ENCODE measurements around the gene SWSAP1. TPM values are rescaled to one million over a fixed set of nuclear protein-coding genes. Genes with fewer than 3 reads are reported as not detected.

SWSAP1 gene
- total and polyA plus RNA-seq, 2 donors (not counting 1 experiment from before 2014, with no cell fraction given), result 0.50 to 1.2 TPM

- TF ChIP-seq CTCF (conservative IDR thresholded peaks at IDR 0.05 in 1 of 2, IDR thresholded peaks at IDR 0.05 in 1 of 2; ENCODE audit: low read depth in 1 of 2, low read length in 2 of 2) (no peak), EZH2 (IDR thresholded peaks at IDR 0.05; ENCODE audit: low read length, missing control alignments) (no peak)
- no peak overlapping the region for H2AFZ ChIP-seq (ENCODE audit: low read length)
- H3K9ac ChIP-seq (ENCODE audit: insufficient read depth, low read length), result no peak overlapping the region
- no peaks in the 10 kb centered on the region for H3K9me3 ChIP-seq (ENCODE audit: control insufficient read depth, insufficient read depth, low read depth, low read length)
- H3K27ac ChIP-seq (ENCODE audit: insufficient read depth, low read length), result no peak overlapping the region
- H3K27me3 ChIP-seq (ENCODE audit: control insufficient read depth, insufficient read depth, low read length), result no peaks in the 10 kb centered on the region
- H3K4me1 ChIP-seq (ENCODE audit: control insufficient read depth, extremely low read depth, insufficient read depth, low read length), result no peaks in the 10 kb centered on the region
- H4K20me1 ChIP-seq (ENCODE audit: control insufficient read depth, extremely low read depth, insufficient read depth, low read length), result no peaks in the 10 kb centered on the region
- no peak for DNase-seq (ENCODE audit: low read depth in 2 of 2)
- no peak overlapping the region for H3K4me2 ChIP-seq (ENCODE audit: extremely low read depth, insufficient read depth, low read length)
- peaks cover 8% of the 10 kb centered on the region for H3K36me3 ChIP-seq (ENCODE audit: control insufficient read depth, insufficient read depth, low read length)
- H3K4me3 ChIP-seq (replicated peaks in 1 of 4; ENCODE audit: control extremely low read depth in 1 of 4, insufficient read depth in 1 of 4, low read depth in 3 of 4, low read length in 4 of 4), result no peak overlapping the region
- H3K79me2 ChIP-seq (ENCODE audit: control insufficient read depth, insufficient read depth, low read length), result no peaks in the 10 kb centered on the region
Observed at GRCh38 chr19:11363881-11364280, 10.6 kb upstream of the SWSAP1 start.

- Histone ChIP-seq H3K4me3 (replicated peaks in 1 of 4; ENCODE audit: control extremely low read depth in 1 of 4, insufficient read depth in 1 of 4, low read depth in 3 of 4, low read length in 4 of 4) (no peak overlapping the region), H3K4me2 (ENCODE audit: extremely low read depth, insufficient read depth, low read length) (no peak overlapping the region), H3K27ac (ENCODE audit: insufficient read depth, low read length) (no peak overlapping the region), H3K36me3 (ENCODE audit: control insufficient read depth, insufficient read depth, low read length) (peaks cover 8% of the 10 kb centered on the region), H3K4me1 (ENCODE audit: control insufficient read depth, extremely low read depth, insufficient read depth, low read length) (no peaks in the 10 kb centered on the region), H4K20me1 (ENCODE audit: control insufficient read depth, extremely low read depth, insufficient read depth, low read length) (no peaks in the 10 kb centered on the region), H3K9ac (ENCODE audit: insufficient read depth, low read length) (no peak overlapping the region), H3K9me3 (ENCODE audit: control insufficient read depth, insufficient read depth, low read depth, low read length) (no peaks in the 10 kb centered on the region), H3K27me3 (ENCODE audit: control insufficient read depth, insufficient read depth, low read length) (no peaks in the 10 kb centered on the region), H2AFZ (ENCODE audit: low read length) (no peak overlapping the region), H3K79me2 (ENCODE audit: control insufficient read depth, insufficient read depth, low read length) (no peaks in the 10 kb centered on the region)
- no peak for DNase-seq (ENCODE audit: low read depth in 2 of 2)
- TF ChIP-seq EZH2 (IDR thresholded peaks at IDR 0.05; ENCODE audit: low read length, missing control alignments), result no peak
- TF ChIP-seq CTCF (conservative IDR thresholded peaks at IDR 0.05 in 1 of 2, IDR thresholded peaks at IDR 0.05 in 1 of 2; ENCODE audit: low read depth in 1 of 2, low read length in 2 of 2), result no peak
Observed at GRCh38 chr19:11364296-11364904, 10.1 kb upstream of the SWSAP1 start.

GRCh38 chr19:11364935-11365334 is 9.5 kb upstream of the SWSAP1 start:
- no peaks in the 10 kb centered on the region for H4K20me1 ChIP-seq (ENCODE audit: control insufficient read depth, extremely low read depth, insufficient read depth, low read length)
- DNase-seq (ENCODE audit: low read depth in 2 of 2), result no peak
- H3K9me3 ChIP-seq (ENCODE audit: control insufficient read depth, insufficient read depth, low read depth, low read length), result no peaks in the 10 kb centered on the region
- H2AFZ ChIP-seq (ENCODE audit: low read length), result no peak overlapping the region
- no peak overlapping the region for H3K27ac ChIP-seq (ENCODE audit: insufficient read depth, low read length)
- peaks cover 8% of the 10 kb centered on the region for H3K36me3 ChIP-seq (ENCODE audit: control insufficient read depth, insufficient read depth, low read length)
- no peak overlapping the region for H3K9ac ChIP-seq (ENCODE audit: insufficient read depth, low read length)
- TF ChIP-seq CTCF (conservative IDR thresholded peaks at IDR 0.05 in 1 of 2, IDR thresholded peaks at IDR 0.05 in 1 of 2; ENCODE audit: low read depth in 1 of 2, low read length in 2 of 2) (no peak), EZH2 (IDR thresholded peaks at IDR 0.05; ENCODE audit: low read length, missing control alignments) (no peak)
- H3K4me1 ChIP-seq (ENCODE audit: control insufficient read depth, extremely low read depth, insufficient read depth, low read length), result no peaks in the 10 kb centered on the region
- H3K27me3 ChIP-seq (ENCODE audit: control insufficient read depth, insufficient read depth, low read length), result no peaks in the 10 kb centered on the region
- no peaks in the 10 kb centered on the region for H3K79me2 ChIP-seq (ENCODE audit: control insufficient read depth, insufficient read depth, low read length)
- no peak overlapping the region for H3K4me2 ChIP-seq (ENCODE audit: extremely low read depth, insufficient read depth, low read length)
- H3K4me3 ChIP-seq (replicated peaks in 1 of 4; ENCODE audit: control extremely low read depth in 1 of 4, insufficient read depth in 1 of 4, low read depth in 3 of 4, low read length in 4 of 4), result no peak overlapping the region

Data from fibroblast of lung (primary cell).